GM12878 (cell line): ENCODE data around the gene MAP3K21.

Experiments used
- CTCF ChIP-seq, 3 experiments: IDR thresholded peaks in 2 of 3; conservative IDR thresholded peaks in 1 of 3; 2 replicates each; pipeline ENCODE4 v1.5.1; 2011; ENCODE audit warnings: low read depth in 3 of 3, low read length in 3 of 3, mild to moderate bottlenecking in 3 of 3, control low read depth in 2 of 3, moderate library complexity in 2 of 3, inconsistent platforms in 1 of 3, mixed read lengths in 1 of 3; ENCODE audit not compliant: control insufficient read depth in 2 of 3, insufficient read depth in 1 of 3; ENCODE audit errors: extremely low read depth in 1 of 3
- EZH2 ChIP-seq: IDR thresholded peaks from 2 replicates; pipeline ENCODE4 v1.6.1; 2012; ENCODE audit warnings: low read depth, mild to moderate bottlenecking, control low read depth, inconsistent platforms, low read length, borderline replicate concordance; ENCODE audit not compliant: control insufficient read depth
- MTA3 ChIP-seq: IDR thresholded peaks from 2 replicates; pipeline ENCODE4 v1.6.1; 2012; ENCODE audit warnings: low read length, inconsistent platforms, borderline replicate concordance
- POLR2A ChIP-seq: IDR thresholded peaks from 2 replicates; pipeline ENCODE4 v1.6.1; 2011; ENCODE audit warnings: low read depth, mild to moderate bottlenecking, low read length
- SPI1 ChIP-seq: IDR thresholded peaks from 2 replicates; pipeline ENCODE4 v1.6.1; 2011; ENCODE audit warnings: low read depth, mild to moderate bottlenecking, low read length, moderate library complexity, borderline replicate concordance; ENCODE audit not compliant: insufficient read depth

GRCh38 chr1:233343262-233343661, 15.7 kb downstream of the MAP3K21 start:
- TF ChIP-seq EZH2 (no peak), SPI1 (no peak), POLR2A (no peak), CTCF (IDR thresholded peaks at IDR 0.05 in 2 of 3, conservative IDR thresholded peaks at IDR 0.05 in 1 of 3; ENCODE audit: control insufficient read depth in 2 of 3, extremely low read depth in 1 of 3, insufficient read depth in 1 of 3, low read depth in 3 of 3, low read length in 3 of 3) (no peak), MTA3 (no peak)
